ENCODE results near the gene ATPAF2.

DNA sequence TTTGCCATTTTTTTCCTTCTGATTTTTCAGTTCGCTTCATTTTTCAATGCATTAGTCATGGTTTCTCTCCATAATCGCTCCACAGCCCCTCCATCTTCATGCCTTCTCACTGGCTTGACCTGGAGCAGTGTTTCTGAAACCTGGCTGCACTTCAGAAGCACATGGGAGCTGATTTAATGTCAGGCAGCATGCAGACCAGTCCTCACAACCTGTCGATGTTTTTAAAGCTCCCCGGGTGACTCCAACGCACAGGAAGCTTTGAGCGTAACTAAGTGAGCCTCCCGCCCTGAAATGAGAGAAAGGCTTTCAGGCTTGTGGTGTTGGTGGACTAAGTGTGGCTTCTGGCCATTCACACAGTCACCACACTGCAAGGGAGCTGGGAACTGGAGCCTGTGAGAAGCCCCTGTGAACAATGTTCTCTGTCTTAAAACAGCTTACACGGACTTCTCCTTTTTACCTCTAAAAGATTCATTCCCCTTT is 31.9 kb upstream of the ATPAF2 start:
- TF ChIP-seq CTCF (IDR thresholded peaks at IDR 0.05; ENCODE audit: insufficient read depth, low read length, poor library complexity, severe bottlenecking), result no peak
- no peak for TF ChIP-seq EZH2phosphoT487 (conservative IDR thresholded peaks at IDR 0.05; ENCODE audit: low read length)
